ENCODE results near the gene CEBPE.

CEBPE gene

DNA sequence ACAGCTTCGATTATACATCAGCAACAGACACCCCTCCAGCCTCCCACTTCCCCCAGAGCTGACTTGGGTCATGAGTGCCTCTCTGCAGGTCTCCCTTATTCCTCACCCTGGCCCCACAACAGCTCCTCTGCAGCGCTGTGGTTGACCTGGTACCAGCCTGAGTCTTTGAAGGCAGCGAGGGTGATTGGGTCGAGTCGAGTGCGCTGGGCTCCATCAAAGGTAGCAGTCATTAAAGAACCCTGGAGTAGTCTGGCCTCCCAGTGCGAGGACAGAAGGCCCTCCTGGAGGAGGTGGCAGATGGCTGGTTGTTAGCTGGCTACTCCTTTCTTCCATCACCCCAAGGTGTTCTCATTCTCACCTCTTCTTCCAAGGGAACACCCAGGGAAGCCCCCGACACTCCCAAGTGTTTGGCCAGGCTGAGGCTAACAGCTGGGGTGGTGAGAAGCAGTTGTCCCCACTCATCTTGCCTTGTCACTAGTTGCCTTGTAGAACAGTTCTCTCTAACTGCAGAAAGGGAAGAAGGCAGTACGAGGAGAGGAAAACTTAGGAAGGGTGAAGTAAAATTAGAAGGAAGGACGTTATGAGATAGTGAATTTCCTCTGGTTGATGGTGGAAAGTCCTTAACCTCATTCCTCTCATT is 16.9 kb downstream of the CEBPE start:
- DNase-seq: no peak

- DNase-seq: no peak
Measured at GRCh38 chr14:23101213-23101970, 17.7 kb downstream of the CEBPE start.

- DNase-seq: no peak
Measured at GRCh38 chr14:23099212-23099861, 19.7 kb downstream of the CEBPE start.

DNA sequence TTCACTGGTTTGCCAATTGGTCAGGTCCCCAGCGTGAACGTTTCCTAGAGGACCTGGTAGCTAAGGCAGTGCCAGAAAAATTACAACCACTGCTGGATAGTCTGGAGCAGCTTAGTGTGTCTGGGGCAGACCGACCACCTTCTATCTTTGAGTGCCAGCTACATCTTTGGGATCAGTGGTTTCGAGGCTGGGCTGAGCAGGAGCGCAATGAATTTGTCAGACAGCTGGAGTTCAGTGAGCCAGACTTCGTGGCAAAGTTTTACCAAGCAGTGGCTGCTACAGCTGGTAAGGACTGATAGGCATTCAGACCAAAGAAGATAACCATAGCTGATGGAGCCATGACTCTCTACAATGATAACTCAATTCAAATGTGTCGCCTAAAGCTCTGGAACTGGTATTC is 21.3 kb downstream of the CEBPE start:
- no peak for DNase-seq

- no peak for DNase-seq
Measured at GRCh38 chr14:23095196-23096108, 23.6 kb downstream of the CEBPE start, which contains the start of gene C14orf119. TSS of gene C14orf119 (plus strand) at chr14:23095505. CDS start at chr14:23097659, 2,154 bp downstream.

- DNase-seq: no peak
Measured at GRCh38 chr14:23094666-23095195, 24.3 kb downstream of the CEBPE start, which contains the start of gene ACIN1. TSS of gene ACIN1 (minus strand) at chr14:23095136. CDS start at chr14:23095112, 24 bp downstream.

GRCh38 chr14:23093991-23094665 is 24.9 kb downstream of the CEBPE start:
- DNase-seq: no peak

DNA sequence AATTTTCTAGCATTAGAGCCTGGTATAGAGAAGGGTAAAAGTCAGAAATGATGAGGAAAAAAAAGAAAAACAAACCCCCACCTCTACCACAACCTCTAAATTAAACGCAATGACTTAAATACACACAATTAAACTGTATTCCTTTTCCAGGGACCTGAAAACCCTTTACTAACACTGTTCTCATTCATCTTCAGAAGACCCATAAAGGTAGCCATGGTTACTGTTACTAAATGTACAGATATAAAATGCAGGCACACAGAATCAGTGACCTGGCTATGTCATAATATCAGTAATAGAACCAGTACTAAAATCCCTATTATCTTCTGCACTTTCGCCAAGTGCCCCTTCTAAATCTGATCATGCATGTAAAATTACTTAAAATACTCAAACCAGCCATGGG is 25.5 kb downstream of the CEBPE start:
- no peak for DNase-seq

DNA sequence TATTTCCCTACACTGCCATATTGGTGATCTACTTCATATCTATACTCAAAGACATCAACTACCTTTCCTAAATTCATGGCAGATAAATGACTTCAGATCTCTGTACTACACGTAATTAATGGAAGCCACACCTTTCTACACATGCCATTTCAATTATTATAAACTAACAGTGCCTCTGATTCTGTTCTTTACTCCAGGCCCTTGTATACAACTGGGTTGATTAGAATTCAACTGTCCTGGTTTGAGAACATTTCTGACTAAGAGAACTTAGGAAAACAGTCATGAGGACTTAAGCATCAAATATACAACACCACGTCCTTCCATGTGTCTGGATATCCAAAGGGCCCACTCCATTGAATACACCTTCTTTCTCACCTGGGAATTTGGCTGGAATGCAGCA is 26.0 kb downstream of the CEBPE start:
- no peak for DNase-seq

DNA sequence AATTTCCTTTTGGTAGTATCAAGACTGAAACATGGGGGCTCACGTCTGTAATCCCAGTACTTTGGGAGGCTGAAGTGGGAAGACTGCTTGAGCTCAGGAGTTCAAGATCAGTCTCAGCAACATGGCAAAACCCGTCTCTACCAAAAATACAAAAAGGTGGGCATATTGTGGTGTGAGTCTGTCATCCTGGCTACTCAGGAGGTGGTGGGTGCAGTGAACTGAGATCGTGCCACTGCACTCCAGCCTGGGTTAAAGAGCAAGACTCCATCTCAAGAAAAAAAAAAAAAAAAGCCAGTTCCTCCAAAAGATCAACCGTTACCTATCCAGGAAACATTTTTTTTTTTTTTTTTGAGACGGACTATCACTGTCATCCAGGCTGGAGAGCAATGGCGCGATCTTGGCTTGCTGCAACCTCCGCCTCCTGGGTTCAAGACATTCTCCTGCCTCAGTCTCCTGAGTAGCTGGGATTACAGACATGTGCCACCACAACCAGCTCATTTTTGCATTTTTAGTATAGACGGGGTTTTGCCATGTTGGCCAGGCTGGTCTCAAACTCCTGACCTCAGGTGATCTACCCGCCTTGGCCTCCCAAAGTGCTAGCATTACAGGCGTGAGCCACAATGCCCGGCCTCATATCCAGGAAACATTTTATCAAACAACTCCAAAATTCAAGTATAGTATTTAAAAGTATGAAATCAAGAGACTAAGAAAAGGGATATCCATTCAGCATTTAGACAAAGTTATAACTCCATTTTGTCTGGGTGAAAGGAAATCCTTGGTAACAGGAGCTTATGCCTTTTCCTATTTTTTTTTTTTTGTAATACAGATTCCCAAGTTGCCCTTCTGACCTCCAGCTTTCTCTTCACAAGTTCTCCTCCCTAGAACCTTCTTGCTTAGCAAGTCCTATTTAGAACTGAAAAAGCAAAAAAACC is 27.5 kb downstream of the CEBPE start:
- no peak for DNase-seq

DNA sequence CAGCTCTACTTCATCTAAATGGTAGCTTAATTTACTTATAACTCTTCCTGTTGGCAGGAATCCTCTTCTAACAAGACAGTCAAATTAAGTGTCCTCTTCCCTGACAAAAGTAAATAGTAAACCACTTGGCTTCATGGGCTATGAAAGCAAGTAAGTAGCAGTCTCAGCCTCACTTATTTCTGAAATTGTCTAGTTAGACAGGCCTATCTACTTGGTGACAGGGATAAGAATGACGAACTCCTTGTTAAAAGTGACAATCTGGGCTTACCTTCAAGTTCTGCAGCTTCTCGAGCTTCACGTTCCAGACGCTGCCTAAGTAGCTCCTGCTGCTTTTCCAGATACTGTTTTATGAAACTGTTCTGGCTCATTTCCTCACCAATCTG is 28.8 kb downstream of the CEBPE start:
- DNase-seq: no peak

DNA sequence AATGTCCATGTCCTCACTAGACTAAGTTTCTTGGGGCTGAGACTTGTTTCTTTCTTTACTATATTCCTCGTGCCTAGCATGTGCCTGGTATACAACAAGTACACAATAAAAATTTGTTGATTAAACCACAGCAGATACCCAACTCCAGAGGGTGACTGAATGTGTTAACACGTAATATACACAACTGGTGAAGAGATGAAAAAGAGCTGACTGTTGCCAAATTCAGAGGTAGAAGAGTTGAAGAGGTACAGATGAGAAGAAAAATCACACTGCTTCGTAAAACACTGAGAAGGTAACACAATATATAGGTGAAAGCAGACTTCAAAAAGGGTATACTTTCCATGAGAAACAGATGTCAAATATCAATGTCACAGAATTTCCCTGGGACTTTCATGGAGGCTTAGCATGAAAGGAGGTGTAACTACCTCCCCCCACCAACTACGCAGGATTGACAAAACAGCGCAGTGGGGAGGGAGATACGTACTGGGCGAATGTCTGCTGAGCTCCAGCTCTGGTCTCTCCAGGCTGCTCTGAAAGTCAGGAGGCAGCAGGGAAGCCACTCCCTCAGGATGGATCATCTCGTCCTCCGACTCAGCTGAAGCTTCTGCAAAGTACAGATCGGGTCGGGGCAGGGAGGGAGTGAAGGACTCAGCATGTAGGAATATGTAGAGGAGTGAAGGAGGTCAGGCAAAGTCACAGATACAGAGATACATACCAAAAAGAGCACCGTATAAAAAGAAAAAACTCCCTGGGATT is 29.4 kb downstream of the CEBPE start:
- DNase-seq: no peak

DNA sequence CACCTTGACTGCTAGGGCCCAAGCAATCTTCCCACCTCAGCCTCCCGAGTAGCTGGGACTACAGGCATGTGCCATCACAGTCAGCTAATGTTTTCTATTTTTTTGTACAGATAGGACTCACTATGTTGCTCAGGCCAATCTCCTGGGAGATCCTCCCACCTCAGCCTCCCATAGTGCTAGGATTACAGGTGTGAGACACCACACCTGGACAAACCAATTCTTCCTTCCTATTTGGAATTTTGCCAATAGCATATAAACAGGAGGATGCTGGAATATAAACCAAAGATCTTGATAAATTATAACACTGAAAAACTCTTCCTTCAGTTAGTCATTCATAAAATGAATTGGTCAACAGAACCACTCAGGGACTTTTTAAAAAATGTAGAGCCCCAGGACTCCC is 32.5 kb downstream of the CEBPE start:
- DNase-seq: no peak

- no peak for DNase-seq
Measured at GRCh38 chr14:23085458-23085857, 33.6 kb downstream of the CEBPE start.

- no peak for DNase-seq
Measured at GRCh38 chr14:23080474-23080873, 38.6 kb downstream of the CEBPE start.

DNA sequence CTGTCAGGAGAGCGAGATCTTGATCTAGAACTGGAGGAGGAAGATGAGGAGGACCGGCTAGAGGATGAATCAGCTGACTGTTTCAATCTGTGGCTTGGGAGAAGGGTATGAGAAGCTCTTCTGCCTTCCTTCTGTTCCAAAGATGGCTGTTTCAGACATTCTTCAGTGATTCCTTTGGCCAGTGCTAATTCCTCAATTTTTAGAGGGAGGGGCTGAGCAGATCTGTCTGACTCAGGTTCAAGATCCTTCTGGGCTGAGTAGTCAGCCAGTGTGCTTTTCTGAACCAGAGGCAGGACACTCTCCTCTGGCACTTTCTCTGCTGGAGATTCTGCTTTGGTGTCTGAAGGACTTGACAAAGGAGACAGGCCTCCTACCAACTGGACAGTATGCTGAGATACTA is 39.3 kb downstream of the CEBPE start:
- no peak for DNase-seq

DNA sequence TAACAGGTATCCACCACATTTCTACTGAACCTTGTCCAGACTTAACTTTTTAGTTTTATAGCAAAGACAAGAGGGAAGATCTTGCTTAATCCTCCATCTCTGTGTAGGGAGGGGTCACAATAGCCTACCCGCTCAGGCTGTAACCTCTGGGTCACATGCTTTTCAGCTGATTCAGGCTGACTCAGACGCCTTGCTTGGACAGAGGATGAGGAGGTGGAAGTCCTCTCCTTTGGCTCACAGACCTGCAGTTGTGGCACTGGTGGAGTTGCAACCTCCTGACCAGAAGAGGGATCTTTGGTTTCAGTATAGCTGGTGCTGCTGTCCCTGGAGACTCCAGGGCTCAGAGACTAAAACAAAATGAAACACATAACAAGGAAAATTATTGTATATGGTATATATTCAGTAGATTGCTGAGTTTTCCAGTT is 40.4 kb downstream of the CEBPE start:
- DNase-seq: no peak

- no peak for DNase-seq
Measured at GRCh38 chr14:23077962-23078361, 41.1 kb downstream of the CEBPE start.

- no peak for DNase-seq
Measured at GRCh38 chr14:23076785-23077408, 42.2 kb downstream of the CEBPE start.

DNA sequence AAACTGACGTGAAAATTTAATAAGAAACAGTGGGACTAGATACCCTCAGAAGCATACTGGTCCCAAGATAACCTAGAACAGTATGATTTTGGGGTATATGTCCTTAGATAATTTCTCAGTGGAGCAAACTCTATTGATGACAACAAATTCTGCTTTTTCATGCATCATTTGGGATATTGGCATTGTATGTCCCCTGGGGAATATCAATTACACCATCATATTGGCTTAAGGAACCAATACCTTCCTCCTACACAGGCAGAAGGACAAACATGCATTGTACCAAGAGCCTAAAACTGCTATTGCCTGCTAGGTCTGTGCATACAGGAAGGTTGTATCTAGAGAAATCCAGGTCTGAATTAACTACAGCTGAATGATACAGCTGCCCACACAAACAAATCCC is 44.1 kb downstream of the CEBPE start:
- DNase-seq: no peak

Measured in GDM1 (cell line).